SH-SY5Y (cell line): ENCODE results near the gene METTL24.

Experiments used
- GATA2 ChIP-seq: IDR thresholded peaks from 2 replicates; pipeline ENCODE4 v1.6.1; 2011; ENCODE audit warnings: mild to moderate bottlenecking, low read depth, low read length
- GATA3 ChIP-seq: IDR thresholded peaks from 2 replicates; pipeline ENCODE4 v1.6.1; 2011; ENCODE audit warnings: low read depth, mild to moderate bottlenecking, low read length, moderate library complexity

GRCh38 chr6:110328259-110328658 is 29.9 kb downstream of the METTL24 start:
- TF ChIP-seq GATA2 = no peak
- no peak for TF ChIP-seq GATA3
